NCI-H510A (cell line): ENCODE results near the gene TAF4.
"Not testable (repeated sequence)": the region's sequence is repeated elsewhere in the genome, so short reads cannot be mapped to it uniquely, and the experiment has no call there.

Source experiments
- DNase-seq: peaks from one replicate; lab custom pipeline; 2025; lab: John Stamatoyannopoulos, UW

TAF4 gene

DNA sequence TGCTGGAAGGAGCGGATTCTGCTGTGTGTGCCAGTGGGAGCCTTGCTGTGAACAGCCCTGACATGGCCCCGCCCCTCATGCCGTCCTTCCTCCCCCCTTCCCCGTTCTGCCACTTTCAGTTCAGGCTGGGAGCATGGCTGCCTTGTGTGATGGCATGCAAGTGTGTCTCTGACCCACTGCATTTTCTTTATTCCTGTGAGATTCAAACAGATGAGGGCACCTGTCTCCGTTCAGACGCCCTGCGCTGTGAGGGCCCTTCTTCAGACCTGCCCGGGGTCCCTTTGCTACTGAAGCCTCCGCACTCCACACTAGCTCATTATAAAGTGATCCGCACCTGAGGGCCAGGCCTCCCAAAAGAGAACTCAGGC lies 88.3 kb downstream of the TAF4 start:
- no peak for DNase-seq

DNA sequence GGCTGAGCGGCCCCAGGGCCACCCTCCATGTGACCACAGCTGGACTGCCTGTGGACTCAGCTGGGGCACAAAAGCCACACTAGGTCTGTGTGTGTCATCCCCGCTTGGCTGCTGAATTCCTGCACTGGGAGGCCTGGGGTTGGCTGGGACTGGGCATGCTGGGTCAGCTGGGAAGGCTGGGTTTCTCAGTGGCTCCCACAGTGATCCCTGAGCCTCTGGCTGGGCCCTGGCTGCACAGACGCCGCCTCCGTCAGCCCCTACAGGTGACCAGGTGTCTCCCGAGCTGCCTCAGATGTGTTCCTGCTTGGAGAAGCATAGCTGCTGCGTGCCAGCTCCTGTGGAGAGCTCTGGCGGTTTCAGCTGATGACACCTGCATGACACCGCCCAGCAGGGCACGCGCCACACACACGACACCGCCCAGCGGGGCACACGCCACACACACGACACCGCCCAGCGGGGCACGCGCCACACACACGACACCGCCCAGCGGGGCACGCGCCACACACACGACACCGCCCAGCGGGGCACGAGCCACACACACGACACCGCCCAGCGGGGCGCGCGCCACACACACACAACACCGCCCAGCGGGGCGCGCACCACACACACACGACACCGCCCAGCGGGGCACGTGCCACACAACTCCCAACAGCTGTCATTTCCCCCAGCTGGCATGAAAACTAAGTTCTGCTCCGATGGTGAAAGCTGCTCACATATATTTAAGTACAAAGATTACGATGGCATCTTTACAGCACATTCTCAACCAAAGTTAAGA lies 88.8 kb downstream of the TAF4 start:
- DNase-seq = no peak

DNA sequence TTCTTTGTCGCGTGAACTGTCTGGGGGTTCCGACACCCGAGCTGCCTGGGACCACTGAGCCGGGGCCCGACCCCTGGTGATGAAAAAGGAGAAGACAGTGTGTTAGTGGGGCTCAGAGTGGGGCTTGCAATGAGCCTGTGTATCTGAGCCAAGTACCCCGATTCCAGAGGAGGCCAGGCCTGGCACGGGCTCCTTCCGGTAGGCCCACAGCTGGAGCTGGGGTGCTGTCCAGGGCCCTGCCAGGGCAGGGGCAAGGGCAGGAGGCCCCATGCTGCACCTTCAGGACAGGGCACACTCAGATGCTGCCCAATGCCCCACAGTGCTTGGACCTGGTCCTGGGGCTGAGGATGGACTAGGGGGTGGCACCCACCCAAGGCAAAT lies 89.4 kb downstream of the TAF4 start:
- DNase-seq = no peak

DNA sequence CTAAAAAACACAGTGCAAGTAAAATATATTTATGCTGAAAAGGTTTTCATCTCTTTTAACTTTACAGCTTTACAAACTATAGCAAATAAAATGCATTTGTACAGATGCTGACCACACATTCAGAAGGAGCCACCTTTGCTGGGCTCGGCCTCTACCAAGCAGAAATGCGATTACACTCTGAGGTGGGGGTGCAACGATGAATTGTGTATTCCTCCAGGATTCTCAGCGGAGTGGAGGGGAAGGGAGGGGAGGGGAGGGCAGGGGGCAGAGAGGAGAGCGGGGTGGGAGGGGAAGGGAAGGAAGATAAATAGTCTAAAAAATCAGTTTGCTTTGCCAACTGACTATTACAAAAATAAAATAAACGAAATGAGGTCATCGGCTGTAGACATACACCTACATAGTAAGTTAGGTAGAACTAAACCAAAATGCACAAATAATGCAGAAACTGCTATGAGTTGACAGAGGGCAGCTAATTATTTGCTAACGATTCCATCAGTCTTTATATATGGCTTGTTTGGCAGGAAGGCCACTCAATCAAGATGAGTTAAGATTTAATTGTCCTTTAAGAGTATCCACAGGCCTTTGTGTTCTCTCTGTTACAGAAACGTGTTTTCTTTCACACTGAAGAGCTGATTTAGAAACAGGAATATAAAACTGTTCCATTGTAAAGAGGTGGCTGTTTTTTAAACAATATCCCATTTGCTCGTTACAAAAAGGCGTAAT lies 90.1 kb downstream of the TAF4 start:
- no peak for DNase-seq

- DNase-seq = no peak
These were observed 91.4 kb downstream of the TAF4 start for GRCh38 chr20:61974357-61974665.

- DNase-seq = no peak
These were observed 91.9 kb downstream of the TAF4 start for GRCh38 chr20:61973515-61974356.

- no peak for DNase-seq
These were observed 92.8 kb downstream of the TAF4 start for GRCh38 chr20:61972636-61973508.

GRCh38 chr20:61971595-61971994 lies 94.1 kb downstream of the TAF4 start:
- DNase-seq = not testable (repeated sequence)

DNA sequence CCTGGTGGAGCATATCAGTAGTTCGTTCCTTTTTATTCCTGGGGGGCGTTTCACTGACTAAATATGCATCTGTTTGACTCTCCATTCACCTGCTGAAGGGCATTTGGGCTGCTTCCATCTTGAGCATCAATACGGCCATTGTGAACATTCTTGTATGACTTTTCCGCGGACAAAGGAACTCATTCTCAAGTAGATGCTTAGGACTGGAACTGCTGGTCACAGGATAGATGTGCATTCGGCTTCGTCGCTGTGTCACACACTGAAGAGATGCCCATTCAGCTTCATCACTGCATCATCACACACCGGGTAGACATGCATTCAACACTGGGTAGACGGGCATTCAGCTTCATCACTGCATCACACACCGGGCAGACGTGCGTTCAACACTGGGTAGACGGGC lies 95.3 kb downstream of the TAF4 start:
- no peak for DNase-seq

GRCh38 chr20:61969806-61970205 lies 95.9 kb downstream of the TAF4 start:
- DNase-seq = no peak

GRCh38 chr20:61968932-61969331 lies 96.7 kb downstream of the TAF4 start:
- DNase-seq = no peak

- no peak for DNase-seq
These were observed 97.5 kb downstream of the TAF4 start for GRCh38 chr20:61968036-61968810.

DNA sequence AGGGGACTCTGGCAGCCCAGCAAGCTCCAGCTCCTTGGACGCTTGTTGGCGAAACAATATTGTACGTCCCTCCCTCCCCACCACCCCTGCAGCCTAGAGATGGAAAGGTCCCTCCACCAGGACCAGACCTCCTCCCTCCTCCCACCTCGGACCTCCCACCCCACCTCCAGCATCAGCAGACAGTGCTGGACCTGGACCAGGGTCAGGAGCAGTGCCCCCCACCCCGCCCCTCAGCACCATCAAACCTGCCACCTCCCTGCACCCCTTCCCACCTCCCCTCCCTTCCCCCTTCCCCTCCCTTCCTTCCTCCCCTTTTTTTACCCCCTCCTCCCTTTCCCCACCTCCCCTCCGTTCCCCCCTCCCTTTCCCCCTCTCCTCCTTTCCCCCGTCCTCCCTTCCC lies 98.4 kb downstream of the TAF4 start:
- DNase-seq = no peak

GRCh38 chr20:61966492-61967244 lies 99.0 kb downstream of the TAF4 start:
- DNase-seq = no peak

- DNase-seq = no peak
These were observed 99.8 kb downstream of the TAF4 start for GRCh38 chr20:61965606-61966491.

GRCh38 chr20:61964675-61965605 lies 100.7 kb downstream of the TAF4 start:
- no peak for DNase-seq

- DNase-seq = no peak
These were observed 101.6 kb downstream of the TAF4 start for GRCh38 chr20:61963885-61964674.
